Measurements from ENCODE around the gene TALDO1. TPM values are rescaled to one million over a fixed set of nuclear protein-coding genes. Genes with fewer than 3 reads are reported as not detected.
"Not testable (repeated sequence)": the region's sequence is repeated elsewhere in the genome, so short reads cannot be mapped to it uniquely, and the experiment has no call there.

The TALDO1 gene
- total RNA-seq, 1 experiment from 2014 or later = 268 TPM

GRCh38 chr11:737366-737765 is 9.9 kb upstream of the TALDO1 start:
- H3K27ac Mint-ChIP-seq = peak overlapping the region in 1 of 3 experiments; percentile 72; a peak in 1 of 7 replicates
- H3K9ac ChIP-seq (ENCODE audit: extremely low read depth, insufficient read length, low read length) = no peak overlapping the region
- no peak overlapping the region for H3T11ph ChIP-seq (ENCODE audit: low read length)

GRCh38 chr11:737899-738298 is 9.4 kb upstream of the TALDO1 start:
- Mint-ChIP-seq H3K36me3 (ENCODE audit: insufficient read depth in 1 of 3, low read depth in 3 of 3) (peaks cover 3 to 11% (median 5%) of the 10 kb centered on the region in 3 experiments; a peak in 6 of 7 replicates), H3K9me3 (peaks cover 12 to 15% of the 10 kb centered on the region in 2 experiments)
- H3K27ac ChIP-seq (ENCODE audit: insufficient read length, low read depth, low read length); H3K9me3 ChIP-seq (ENCODE audit: control insufficient read depth, low read depth, low read length); H3K23me2 ChIP-seq (ENCODE audit: insufficient read length, low read depth, low read length, poor library complexity, severe bottlenecking); H2BK5ac ChIP-seq (ENCODE audit: insufficient read length, low read length); H3K27me3 ChIP-seq (ENCODE audit: insufficient read depth, low read length); DNase-seq; H3K4ac ChIP-seq (ENCODE audit: low read depth, low read length); H2AK5ac ChIP-seq (ENCODE audit: insufficient read length, low read length); H3K79me2 ChIP-seq (ENCODE audit: insufficient read depth, low read length); H3K18ac ChIP-seq (ENCODE audit: insufficient read length, low read depth, low read length); H3K23ac ChIP-seq (ENCODE audit: insufficient read length, low read depth, low read length); H3K4me2 ChIP-seq (ENCODE audit: insufficient read depth, insufficient read length, low read length); H4K5ac ChIP-seq (ENCODE audit: insufficient read length, low read depth, low read length); H2BK20ac ChIP-seq (ENCODE audit: low read depth, low read length, poor library complexity, severe bottlenecking); H3K4me1 ChIP-seq (ENCODE audit: insufficient read depth, low read length); H3T11ph ChIP-seq (ENCODE audit: low read length); H3K27me3 Mint-ChIP-seq (ENCODE audit: low read depth); H3K79me1 ChIP-seq (ENCODE audit: insufficient read depth, low read depth, low read length, poor library complexity, severe bottlenecking); H2BK15ac ChIP-seq (ENCODE audit: low read depth, low read length); H3K4me1 Mint-ChIP-seq; H3K14ac ChIP-seq (ENCODE audit: insufficient read depth, low read length); H2BK12ac ChIP-seq (ENCODE audit: insufficient read length, low read depth, low read length); H3K27ac Mint-ChIP-seq; H3K9ac ChIP-seq (ENCODE audit: extremely low read depth, insufficient read length, low read length); H3K4me3 Mint-ChIP-seq; H4K20me1 ChIP-seq (ENCODE audit: control insufficient read depth, insufficient read depth, insufficient read length); H2BK120ac ChIP-seq (ENCODE audit: low read depth, low read length, poor library complexity, severe bottlenecking); H4K8ac ChIP-seq (replicated peaks; ENCODE audit: insufficient read length, low read depth, low read length); H2AFZ ChIP-seq (ENCODE audit: low read length); H3K56ac ChIP-seq (ENCODE audit: insufficient read length, low read depth, low read length); H4K91ac ChIP-seq (ENCODE audit: insufficient read length, low read depth, low read length): not testable (repeated sequence)
- no CpG with 5 or more reads among the region's 10 CpGs for WGBS (ENCODE audit: extremely low coverage, insufficient read length, low lambda C conversion rate)

More at GRCh38 chr11:737366-737765, 9.9 kb upstream of the TALDO1 start:
- H2AFZ ChIP-seq (ENCODE audit: low read length) = no peak overlapping the region
- H3K4me1 ChIP-seq (ENCODE audit: insufficient read depth, low read length) = no peaks in the 10 kb centered on the region
- Mint-ChIP-seq H3K9me3 (peaks cover 12 to 15% of the 10 kb centered on the region in 2 experiments), H3K27me3 (ENCODE audit: low read depth) (peaks cover 11% of the 10 kb centered on the region), H3K36me3 (ENCODE audit: insufficient read depth in 1 of 3, low read depth in 3 of 3) (peaks cover 3 to 11% (median 5%) of the 10 kb centered on the region in 3 experiments; a peak in 6 of 7 replicates), H3K4me1 (peaks cover 3 to 9% of the 10 kb centered on the region in 2 experiments; a peak in 1 of 4 replicates), H3K4me3 (no peak overlapping the region)
- H3K27ac ChIP-seq (ENCODE audit: insufficient read length, low read depth, low read length) = no peak overlapping the region
- no peak overlapping the region for H2BK120ac ChIP-seq (ENCODE audit: low read depth, low read length, poor library complexity, severe bottlenecking)
- WGBS (ENCODE audit: extremely low coverage, insufficient read length, low lambda C conversion rate) = no CpG with 5 or more reads among the region's 11 CpGs
- TF ChIP-seq CTCF (conservative IDR thresholded peaks at IDR 0.05) = no peak
- no peak overlapping the region for H3K56ac ChIP-seq (ENCODE audit: insufficient read length, low read depth, low read length)
- H3K4me2 ChIP-seq (ENCODE audit: insufficient read depth, insufficient read length, low read length) = no peak overlapping the region
- no peak overlapping the region for H2BK15ac ChIP-seq (ENCODE audit: low read depth, low read length)
- no peak overlapping the region for H2AK5ac ChIP-seq (ENCODE audit: insufficient read length, low read length)
- no peak overlapping the region for H3K4ac ChIP-seq (ENCODE audit: low read depth, low read length)
- no peak overlapping the region; the same call in 1 of the 2 replicates for H3K14ac ChIP-seq (ENCODE audit: insufficient read depth, low read length)
- no peaks in the 10 kb centered on the region for H3K23me2 ChIP-seq (ENCODE audit: insufficient read length, low read depth, low read length, poor library complexity, severe bottlenecking)
- H3K79me1 ChIP-seq (ENCODE audit: insufficient read depth, low read depth, low read length, poor library complexity, severe bottlenecking) = no peaks in the 10 kb centered on the region
- H3K18ac ChIP-seq (ENCODE audit: insufficient read length, low read depth, low read length) = no peak overlapping the region
- no peak overlapping the region for H4K91ac ChIP-seq (ENCODE audit: insufficient read length, low read depth, low read length)
- H2BK5ac ChIP-seq (ENCODE audit: insufficient read length, low read length) = no peak overlapping the region
- no peak overlapping the region for H2BK20ac ChIP-seq (ENCODE audit: low read depth, low read length, poor library complexity, severe bottlenecking)
- no peaks in the 10 kb centered on the region for H3K27me3 ChIP-seq (ENCODE audit: insufficient read depth, low read length)
- no peaks in the 10 kb centered on the region for H4K20me1 ChIP-seq (ENCODE audit: control insufficient read depth, insufficient read depth, insufficient read length)
- no peaks in the 10 kb centered on the region for H3K9me3 ChIP-seq (ENCODE audit: control insufficient read depth, low read depth, low read length)
- DNase-seq = no peak
- H4K5ac ChIP-seq (ENCODE audit: insufficient read length, low read depth, low read length) = no peak overlapping the region
- H2BK12ac ChIP-seq (ENCODE audit: insufficient read length, low read depth, low read length) = no peak overlapping the region
- no peak overlapping the region for H4K8ac ChIP-seq (replicated peaks; ENCODE audit: insufficient read length, low read depth, low read length)
- H3K79me2 ChIP-seq (ENCODE audit: insufficient read depth, low read length) = no peaks in the 10 kb centered on the region
- no peak overlapping the region for H3K23ac ChIP-seq (ENCODE audit: insufficient read length, low read depth, low read length)

All from H9 (cell line).